Left colon (tissue), 2 donors: Measurements from ENCODE around the gene KLF13. TPM values are rescaled to one million over a fixed set of nuclear protein-coding genes. Genes with fewer than 3 reads are reported as not detected.

Source experiments
- ATAC-seq: fragments of 200-7000 bp; cut with Tn5 transposase; one replicate; pipeline ENCODE4 v1.9.1; 2020; ENCODE audit warnings: mild to moderate bottlenecking, moderate library complexity
- DNase-seq, 2 donors: peaks; one replicate each; pipeline ENCODE4 v3.0.0-alpha.2; 2020
- intact Hi-C, 2 donors: fragments of 100-400 bp; cut with DNase I in 1 of 2; cut with micrococcal nuclease in 1 of 2; formaldehyde crosslinking; loops; one replicate each; pipeline versions ENCODE4 v1.11.2 to v1.14.0; 2022; cut with DNase I, micrococcal nuclease
- total RNA-seq, 2 donors: library from RNA; stranded (reverse); fragmentation: NEBNext Ultra II Directional; extraction: Animal tissue kit (Norgen Biotek cat#: 25700); gene quantifications; one replicate each; pipeline ENCODE4 v1.2.1, GENCODE V29; 2021
- donor health status: DM: no; HTN: no; CAD: no.
- donor health status: DM: yes; HTN: yes; CAD: no.

KLF13 gene
- total RNA-seq, 2 donors from 2014 or later, result 36.8 to 103 TPM

GRCh38 chr15:31402511-31403056 lies 75.9 kb downstream of the KLF13 start:
- no peak for ATAC-seq
- intact Hi-C loops, result no loop called here
- DNase-seq, result no peak

- intact Hi-C loops, result no loop called here
- no peak for ATAC-seq
- no peak for DNase-seq
These were observed 76.5 kb downstream of the KLF13 start for GRCh38 chr15:31403096-31403495.

GRCh38 chr15:31403606-31404005 lies 77.0 kb downstream of the KLF13 start:
- ATAC-seq (no peak), DNase-seq (no peak)
- intact Hi-C loops, result no loop called here

GRCh38 chr15:31404345-31404744 lies 77.7 kb downstream of the KLF13 start:
- DNase-seq (no peak), ATAC-seq (no peak)
- intact Hi-C loops, result no loop called here

GRCh38 chr15:31405200-31405920 lies 78.7 kb downstream of the KLF13 start:
- intact Hi-C loops, result no loop called here
- DNase-seq, result peak in 1 of 2 donors; percentile 28
- ATAC-seq, result peak; percentile 82

- ATAC-seq (no peak), DNase-seq (no peak)
- intact Hi-C loops, result no loop called here
These were observed 80.7 kb downstream of the KLF13 start for GRCh38 chr15:31407376-31407775.

GRCh38 chr15:31407851-31408250 lies 81.2 kb downstream of the KLF13 start:
- intact Hi-C loops, result no loop called here

GRCh38 chr15:31408724-31409123 lies 82.1 kb downstream of the KLF13 start:
- ATAC-seq (no peak), DNase-seq (no peak)
- intact Hi-C loops, result no loop called here

More at GRCh38 chr15:31407851-31408250, 81.2 kb downstream of the KLF13 start:
- DNase-seq, result no peak
- ATAC-seq, result no peak

- ATAC-seq, result no peak
- no peak for DNase-seq
- intact Hi-C loops, result no loop called here
These were observed 82.5 kb downstream of the KLF13 start for GRCh38 chr15:31409171-31409570.

GRCh38 chr15:31412824-31413223 lies 86.2 kb downstream of the KLF13 start:
- intact Hi-C loops, result no loop called here
- ATAC-seq (no peak), DNase-seq (no peak)

GRCh38 chr15:31415201-31415600 lies 88.6 kb downstream of the KLF13 start:
- intact Hi-C loops, result no loop called here
- ATAC-seq, result no peak

GRCh38 chr15:31419820-31420219 lies 93.2 kb downstream of the KLF13 start:
- intact Hi-C loops, result no loop called here
- DNase-seq (no peak), ATAC-seq (no peak)

More at GRCh38 chr15:31415201-31415600, 88.6 kb downstream of the KLF13 start:
- no peak for DNase-seq

- DNase-seq (no peak), ATAC-seq (no peak)
- intact Hi-C loops, result no loop called here
These were observed 100.8 kb downstream of the KLF13 start for GRCh38 chr15:31427411-31427810.

Other genes starting within 250 kb of the KLF13 start
- gene TRPM1, start 225.1 kb upstream of the KLF13 start, total RNA-seq, result not detected